ENCODE measurements around the gene EHBP1L1. TPM values are rescaled to one million over a fixed set of nuclear protein-coding genes. Genes with fewer than 3 reads are reported as not detected.
A peak's percentile ranks its signal among the peaks of the same experiment; 100 is the strongest.

EHBP1L1 gene
- total RNA-seq (2014; rRNA removed), result 44.0 and 49.1 TPM in 2 replicates
- 40.6 TPM for polyA plus RNA-seq (2012)

DNA sequence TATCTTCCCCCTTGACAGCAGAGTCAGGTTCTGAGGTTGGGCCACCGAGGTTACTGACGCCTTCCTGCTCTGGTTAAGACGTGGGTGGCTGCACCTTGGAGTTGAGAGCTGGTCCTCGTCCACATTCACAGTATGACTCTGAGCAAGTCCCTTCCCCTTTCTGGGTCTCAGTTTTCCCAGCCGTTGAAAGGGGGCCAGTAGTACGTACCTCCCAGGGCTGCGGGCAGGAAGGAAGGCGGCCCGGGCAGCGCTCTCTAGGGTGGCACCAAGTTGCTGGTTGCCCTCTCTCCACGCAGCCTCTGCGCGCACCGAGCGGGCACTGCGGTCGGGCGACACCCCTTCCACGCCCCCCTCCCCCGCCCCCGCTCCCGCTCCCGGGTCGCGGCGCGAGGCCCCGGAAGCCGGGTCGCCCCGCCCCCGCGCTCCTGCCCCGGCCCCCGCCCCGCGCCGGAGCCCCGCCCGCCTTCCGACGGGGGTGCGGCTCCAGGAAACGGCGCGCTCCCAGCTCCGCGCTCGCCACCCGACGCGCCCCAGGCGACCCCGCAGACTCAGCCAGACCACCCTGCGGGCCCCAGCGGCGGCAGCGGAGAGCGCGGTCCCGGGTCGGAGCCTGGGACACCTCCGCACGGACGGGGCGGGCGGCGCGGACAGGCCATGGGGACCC lies at the start of gene EHBP1L1:
Gene EHBP1L1 (plus strand): TSS at position 486 of the 664 bp plus-strand sequence. CDS start 250 bp downstream, outside the sequence.
- DNase-seq (ENCODE audit: low read depth), result no peak

DNA sequence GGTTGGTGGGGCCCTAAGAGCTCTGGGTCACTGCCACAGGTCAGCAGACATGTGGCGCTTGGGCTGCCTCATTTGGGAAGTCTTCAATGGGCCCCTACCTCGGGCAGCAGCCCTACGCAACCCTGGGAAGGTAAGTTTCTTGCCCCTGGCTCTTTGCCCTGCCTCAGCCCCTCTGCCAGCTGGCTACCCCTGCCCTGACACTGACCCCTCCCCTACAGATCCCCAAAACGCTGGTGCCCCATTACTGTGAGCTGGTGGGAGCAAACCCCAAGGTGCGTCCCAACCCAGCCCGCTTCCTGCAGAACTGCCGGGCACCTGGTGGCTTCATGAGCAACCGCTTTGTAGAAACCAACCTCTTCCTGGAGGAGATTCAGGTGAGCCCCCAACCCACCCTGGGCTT lies 49.1 kb upstream of the EHBP1L1 start:
- DNase-seq (ENCODE audit: low read depth), result no peak

DNA sequence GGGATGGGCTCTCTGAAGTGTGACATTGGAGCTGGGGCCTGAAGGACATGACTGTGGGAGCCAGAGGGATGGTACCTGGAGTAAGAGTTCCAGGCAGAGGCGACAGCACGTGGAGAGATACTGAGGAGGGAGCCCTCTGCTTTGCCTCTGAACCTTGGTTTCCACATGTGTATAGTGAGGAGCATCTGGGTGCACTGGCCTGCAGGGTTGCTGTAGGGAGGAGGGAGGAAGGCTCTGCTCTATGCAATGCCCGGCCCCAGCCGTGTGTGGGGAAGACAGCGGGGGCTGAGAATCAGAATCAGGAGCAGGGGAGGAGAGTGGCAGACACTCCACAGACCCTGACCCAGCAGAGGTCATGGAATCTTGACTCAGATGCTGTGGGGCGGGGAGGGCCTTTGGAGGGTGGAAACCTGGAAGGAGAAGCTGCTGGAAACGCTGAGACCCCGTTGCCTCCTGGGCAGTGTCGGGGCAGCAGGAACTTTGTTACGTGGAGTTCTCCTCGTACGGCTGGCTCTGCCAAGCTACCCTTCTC lies 47.0 kb upstream of the EHBP1L1 start:
- no peak for DNase-seq (ENCODE audit: low read depth)

DNA sequence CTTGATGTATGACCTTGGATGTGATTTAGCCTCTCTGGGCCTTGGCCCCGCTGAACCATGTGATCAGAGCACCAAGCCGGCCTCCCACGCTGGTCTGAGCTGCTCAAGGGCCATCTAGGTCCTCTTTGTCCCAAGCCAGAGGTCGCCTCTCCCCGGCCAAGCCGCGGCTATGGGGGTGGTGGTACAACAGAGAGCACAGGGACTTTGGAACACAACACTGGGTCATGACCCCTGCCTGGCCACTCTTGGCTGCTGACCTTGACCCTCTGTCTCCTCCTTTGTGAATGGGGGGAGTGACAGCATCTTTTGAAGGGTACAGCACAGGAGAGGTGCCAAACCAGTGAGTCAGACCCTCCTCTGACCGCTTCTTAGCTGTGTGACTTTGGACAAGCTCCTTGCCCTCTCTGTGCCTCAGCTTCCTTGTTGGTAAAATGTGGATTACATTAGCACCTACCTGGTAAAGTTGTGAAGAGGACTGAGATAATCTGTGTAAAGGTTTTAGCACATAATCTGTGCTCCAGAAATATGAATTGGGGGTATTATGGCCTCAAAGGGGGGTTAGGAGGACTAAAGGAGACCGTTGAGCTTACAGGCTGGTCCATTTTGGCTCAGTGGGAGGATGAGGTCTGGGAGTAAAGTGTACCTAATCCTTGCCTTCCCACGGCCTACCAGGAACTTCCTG lies 46.2 kb upstream of the EHBP1L1 start:
- DNase-seq (ENCODE audit: low read depth), result no peak

DNA sequence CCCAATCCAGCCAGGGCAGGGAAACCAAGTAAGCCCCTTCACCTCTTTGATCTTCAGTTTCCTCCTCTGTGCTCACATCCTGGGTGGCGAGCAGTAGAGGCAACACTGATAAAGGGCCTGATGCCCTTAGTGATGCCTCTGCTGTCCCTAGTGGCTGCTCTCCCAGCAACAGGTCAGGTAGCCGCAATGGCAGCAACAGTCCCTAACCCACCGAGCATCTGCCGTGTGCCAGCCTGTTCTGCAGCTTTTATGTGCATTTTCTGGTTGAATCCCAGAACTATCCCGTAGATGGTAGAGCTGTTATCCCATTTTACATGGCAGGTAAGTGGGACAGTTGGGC lies 45.7 kb upstream of the EHBP1L1 start:
- DNase-seq (ENCODE audit: low read depth), result no peak

DNA sequence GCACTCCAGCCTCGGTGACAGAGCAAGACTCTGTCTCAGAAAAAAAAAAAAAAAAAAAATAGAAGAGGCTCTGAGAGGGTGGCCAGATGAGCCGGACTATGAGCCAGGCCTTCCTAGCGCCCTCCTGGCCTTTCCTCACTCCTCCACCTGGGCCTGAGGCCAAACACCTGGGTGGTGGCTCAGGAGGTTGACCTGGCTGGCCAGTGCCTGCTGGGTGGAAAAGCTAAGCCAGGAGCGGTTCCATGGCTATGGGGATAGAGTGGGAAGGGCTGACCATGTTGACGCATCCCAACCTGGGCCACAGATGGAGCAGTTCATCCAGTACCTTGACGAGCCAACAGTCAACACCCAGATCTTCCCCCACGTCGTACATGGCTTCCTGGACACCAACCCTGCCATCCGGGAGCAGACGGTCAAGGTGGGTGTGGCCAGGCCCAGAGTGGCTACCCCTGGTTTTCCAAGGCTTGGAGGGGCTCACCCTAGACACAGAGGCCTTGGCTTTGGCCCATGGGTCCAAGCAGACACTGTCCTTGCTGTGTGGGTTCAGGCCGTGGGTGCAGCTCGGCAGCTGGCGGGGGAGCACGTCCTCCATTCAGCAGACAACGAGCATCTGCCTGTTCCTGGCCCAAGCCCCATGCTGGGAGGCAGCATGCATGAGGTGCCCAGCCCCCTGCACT lies 43.3 kb upstream of the EHBP1L1 start:
- no peak for DNase-seq (ENCODE audit: low read depth)

DNA sequence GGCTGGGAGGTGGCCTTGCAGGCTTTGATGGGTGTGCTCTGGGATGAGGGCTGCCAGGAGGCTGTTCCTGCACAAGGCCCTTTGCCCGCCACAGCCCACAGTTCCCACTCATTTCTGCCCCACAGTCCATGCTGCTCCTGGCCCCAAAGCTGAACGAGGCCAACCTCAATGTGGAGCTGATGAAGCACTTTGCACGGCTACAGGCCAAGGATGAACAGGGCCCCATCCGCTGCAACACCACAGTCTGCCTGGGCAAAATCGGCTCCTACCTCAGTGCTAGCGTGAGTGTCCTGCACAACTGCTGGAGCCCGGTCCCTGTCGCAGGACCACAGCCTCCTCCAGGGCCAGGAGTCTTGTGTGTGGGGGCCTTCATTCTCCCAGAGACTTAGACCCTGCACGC lies 40.8 kb upstream of the EHBP1L1 start:
- DNase-seq (ENCODE audit: low read depth), result no peak

DNA sequence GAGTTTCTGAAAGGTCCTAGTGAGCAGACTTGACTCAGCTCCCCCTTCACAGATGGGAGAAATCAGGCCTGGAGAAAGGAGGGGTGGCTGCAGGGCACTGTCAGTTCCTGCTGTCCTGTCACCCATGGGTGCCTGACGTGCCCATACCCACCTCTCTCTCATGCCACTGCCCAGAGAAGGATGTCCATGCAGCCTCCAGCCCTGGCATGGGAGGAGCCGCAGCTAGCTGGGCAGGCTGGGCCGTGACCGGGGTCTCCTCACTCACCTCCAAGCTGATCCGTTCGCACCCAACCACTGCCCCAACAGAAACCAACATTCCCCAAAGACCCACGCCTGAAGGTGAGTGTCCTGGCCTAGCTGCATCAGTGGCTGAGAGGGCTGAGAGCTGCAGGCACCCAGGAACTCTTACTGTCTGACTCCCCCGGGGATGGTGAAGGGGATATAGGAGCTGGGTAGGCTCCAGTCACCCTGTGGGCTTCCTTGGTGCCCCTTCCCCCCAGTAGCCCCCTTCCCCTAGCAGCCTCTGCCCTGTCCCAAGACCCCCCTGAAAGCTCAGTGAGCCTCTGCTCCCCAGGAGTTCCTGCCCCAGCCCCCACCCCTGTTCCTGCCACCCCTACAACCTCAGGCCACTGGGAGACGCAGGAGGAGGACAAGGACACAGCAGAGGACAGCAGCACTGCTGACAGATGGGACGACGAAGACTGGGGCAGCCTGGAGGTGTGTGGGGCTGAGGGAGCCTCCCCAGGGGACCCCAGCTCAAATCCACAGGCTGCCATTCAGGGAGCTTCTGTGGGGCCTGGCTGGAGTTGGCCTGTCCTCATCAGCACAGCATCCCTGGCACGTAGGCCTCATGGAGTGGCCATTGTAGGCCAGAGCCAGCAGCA lies 39.2 kb upstream of the EHBP1L1 start:
- no peak for DNase-seq (ENCODE audit: low read depth)

DNA sequence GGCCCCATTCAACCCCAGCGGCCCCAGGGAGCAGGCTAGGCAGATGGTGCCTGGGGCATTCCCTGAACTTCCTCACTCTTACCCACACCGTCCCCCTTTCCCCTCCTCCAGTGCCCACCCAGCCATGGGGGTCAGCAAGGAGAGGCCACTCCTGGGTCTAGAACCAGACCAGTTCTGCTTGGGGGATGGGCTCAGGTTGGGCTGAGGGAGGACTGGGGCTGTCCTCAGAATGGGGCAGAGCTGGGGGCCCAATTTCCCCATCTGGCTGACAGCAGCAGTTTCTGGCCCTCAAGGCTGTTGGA lies 38.6 kb upstream of the EHBP1L1 start:
- no peak for DNase-seq (ENCODE audit: low read depth)

DNA sequence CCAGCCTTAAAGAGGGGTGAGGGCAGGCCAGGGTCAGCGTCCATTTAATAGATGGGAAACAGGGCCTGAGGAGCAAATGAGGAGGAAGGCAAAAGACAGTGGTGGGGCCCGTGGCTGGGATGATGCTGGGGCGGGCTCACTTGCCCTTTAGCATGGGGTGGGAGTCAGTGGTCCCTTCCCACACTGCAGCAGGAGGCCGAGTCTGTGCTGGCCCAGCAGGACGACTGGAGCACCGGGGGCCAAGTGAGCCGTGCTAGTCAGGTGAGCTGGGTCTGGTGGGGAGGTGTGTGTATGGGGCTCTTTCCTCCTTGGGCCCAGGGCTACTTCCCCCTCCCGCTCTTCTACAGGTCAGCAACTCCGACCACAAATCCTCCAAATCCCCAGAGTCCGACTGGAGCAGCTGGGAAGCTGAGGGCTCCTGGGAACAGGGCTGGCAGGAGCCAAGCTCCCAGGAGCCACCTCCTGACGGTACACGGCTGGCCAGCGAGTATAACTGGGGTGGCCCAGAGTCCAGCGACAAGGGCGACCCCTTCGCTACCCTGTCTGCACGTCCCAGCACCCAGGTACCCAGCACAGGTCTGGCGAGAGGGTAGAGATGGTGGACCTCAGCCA lies 38.1 kb upstream of the EHBP1L1 start:
- DNase-seq (ENCODE audit: low read depth), result peak; percentile 66

DNA sequence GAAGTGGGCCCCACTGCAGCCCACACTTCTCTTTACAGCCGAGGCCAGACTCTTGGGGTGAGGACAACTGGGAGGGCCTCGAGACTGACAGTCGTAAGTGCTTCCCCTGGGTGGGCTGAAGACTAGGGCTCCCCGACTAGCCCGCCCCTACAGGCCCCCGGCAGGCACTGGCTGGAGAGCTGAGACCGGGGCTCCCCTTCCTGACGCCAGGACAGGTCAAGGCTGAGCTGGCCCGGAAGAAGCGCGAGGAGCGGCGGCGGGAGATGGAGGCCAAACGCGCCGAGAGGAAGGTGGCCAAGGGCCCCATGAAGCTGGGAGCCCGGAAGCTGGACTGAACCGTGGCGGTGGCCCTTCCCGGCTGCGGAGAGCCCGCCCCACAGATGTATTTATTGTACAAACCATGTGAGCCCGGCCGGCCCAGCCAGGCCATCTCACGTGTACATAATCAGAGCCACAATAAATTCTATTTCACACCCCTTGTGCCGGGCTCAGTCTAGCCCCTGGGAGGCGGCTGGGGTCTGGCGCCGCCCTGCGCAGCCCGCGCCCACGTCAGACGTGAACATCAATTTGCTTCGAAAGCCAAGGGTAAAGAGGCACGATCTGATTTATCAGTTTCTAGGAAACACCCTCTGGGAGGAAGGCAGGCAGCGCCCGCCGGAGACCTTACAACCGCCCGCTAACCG lies 37.5 kb upstream of the EHBP1L1 start:
- DNase-seq (ENCODE audit: low read depth), result no peak

DNA sequence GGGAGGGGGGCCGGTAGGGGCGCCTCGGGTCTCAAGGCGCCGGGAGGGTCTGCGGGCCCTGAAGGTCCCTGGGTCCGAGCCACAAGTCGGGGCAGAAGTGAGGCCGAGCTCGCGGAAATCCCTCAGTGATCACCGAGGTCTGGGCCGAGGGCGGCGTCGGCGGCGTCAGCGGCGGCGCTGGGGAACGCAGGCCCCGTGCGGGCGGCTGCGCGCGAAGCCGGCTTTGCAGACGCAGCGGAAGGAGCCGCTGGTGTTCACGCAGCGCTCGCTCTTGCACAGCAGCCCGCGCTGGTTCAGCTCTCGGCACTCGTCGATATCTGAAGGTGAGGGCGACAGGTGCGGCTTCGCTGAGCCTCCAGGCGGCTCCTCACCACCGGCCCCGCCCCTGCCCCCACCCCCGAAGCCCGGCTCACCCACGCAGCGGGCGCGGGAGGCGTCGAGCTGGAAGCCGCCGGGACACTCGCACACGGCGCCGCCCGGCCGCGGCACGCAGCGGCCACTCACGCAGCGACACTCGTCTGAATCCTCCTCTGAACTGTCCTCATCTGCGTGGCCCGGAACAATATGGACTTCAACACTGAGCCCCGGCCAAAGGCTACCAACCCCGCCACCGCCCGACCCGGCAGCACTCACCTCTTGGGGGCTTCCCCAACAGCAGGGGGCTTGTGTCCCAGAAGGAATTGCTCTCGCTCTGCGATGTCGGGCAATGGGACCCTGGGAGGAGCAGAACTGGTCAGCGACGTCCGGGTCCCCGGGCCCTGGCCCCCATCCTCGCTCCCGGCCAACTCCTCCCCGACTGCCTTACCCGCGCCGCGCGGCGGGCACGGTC lies 36.7 kb upstream of the EHBP1L1 start:
- DNase-seq (ENCODE audit: low read depth), result no peak

DNA sequence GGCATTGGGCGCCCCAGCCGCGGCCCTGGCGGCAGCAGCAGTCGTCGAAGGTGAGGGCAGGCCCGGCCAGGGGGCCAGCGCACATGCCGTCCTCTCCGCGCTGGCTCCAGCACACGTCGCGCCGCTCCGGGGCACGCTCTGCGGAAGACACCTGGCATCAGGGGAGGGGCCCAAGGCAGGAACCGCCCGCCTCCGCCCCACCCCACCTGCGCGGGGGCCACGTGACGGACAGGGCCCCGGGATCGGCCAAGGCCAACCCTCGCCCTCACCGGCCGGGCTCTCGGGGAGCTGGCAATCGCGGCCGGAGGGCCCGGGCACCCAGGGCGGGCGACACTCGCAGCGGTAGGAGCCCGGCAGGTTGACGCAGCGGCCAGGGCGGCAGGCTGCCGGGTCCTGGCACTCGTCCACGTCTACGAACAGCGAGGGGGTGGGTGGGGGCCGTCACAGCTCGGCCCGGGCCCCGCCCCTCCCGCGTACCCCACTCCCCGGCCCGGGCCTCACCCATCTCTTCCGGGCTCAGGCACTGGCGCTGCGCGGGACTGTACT lies 36.0 kb upstream of the EHBP1L1 start:
- no peak for DNase-seq (ENCODE audit: low read depth)

DNA sequence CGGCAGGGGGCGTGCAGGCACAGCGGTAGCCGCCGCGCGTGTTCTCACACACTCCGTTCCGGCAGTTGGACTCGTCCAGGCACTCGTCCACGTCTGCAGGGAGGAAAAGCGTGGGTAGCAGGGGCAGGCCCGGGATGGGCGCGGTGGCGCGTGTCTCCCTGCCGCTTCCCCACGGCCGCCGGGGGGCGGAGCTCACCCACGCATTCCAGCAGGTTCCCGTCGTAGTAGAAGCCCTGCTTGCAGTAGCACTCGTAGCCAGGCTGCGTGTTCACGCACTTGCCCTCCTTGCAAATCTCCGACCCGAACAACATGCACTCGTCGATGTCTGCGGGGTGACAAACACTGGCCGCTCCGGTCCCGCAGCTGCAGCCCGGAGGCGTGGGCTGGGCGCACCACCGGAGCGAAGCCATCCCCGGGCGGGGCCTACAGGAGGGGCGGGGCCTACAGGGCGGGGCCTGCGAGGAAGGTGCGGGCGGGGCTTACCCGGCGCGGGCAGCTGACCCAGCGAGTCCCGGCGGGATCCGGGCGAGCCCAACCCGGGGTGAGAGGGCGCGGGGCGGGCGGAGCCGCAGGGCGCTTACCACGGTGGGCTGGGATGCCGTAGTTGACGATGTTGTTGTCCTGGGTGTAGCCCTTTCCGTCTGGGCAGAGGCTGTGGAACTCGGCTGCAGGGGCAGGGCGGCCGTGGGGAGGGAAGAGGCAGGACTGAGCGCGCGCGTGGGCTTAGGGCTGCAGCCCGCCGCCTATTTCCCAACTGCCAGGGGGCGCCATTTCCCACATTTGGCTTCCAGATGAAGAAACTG lies 35.4 kb upstream of the EHBP1L1 start:
- DNase-seq (ENCODE audit: low read depth), result peak; percentile 81

DNA sequence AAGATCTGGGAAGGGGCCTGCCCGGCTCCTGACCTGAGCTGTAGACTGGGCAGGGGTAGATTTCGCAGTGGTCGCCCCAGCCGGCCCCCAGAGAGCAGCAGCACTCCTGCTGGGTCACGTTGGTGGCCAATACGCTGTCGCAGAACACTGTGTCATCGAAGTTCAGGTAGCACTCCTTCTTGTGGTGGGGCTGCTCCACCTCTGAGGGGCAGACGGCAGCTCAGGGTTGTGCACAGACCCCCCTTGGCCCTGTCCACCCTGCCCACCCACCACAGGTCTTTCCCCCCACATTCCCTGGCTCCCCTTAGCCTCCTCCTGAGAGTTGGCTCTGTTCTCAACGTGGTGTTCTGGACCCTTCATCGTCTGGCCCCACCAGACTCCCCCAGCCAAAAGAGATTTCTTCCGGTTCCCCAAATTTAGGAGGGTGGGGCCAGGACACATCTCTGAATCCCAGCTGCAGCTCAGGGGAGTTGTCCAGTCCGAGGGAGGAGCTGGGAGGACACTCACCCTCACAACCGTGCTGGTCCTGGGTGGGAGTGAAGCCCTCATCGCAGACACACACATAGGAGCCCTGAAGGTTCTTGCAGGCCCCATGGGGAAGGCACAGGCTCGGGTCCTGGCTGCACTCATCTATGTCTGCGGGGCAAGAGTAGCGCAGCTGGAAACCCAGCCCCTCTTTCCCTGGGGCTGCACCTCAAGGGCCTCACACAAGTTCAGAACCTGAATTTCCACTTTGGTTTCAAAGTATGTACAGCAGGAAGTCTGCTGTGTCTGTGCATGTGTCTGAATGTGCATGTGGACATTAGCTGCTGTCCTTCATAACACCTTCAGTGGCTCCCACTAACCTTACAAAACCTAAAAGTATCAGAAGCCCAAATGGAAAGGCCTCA lies 34.5 kb upstream of the EHBP1L1 start:
- no peak for DNase-seq (ENCODE audit: low read depth)

DNA sequence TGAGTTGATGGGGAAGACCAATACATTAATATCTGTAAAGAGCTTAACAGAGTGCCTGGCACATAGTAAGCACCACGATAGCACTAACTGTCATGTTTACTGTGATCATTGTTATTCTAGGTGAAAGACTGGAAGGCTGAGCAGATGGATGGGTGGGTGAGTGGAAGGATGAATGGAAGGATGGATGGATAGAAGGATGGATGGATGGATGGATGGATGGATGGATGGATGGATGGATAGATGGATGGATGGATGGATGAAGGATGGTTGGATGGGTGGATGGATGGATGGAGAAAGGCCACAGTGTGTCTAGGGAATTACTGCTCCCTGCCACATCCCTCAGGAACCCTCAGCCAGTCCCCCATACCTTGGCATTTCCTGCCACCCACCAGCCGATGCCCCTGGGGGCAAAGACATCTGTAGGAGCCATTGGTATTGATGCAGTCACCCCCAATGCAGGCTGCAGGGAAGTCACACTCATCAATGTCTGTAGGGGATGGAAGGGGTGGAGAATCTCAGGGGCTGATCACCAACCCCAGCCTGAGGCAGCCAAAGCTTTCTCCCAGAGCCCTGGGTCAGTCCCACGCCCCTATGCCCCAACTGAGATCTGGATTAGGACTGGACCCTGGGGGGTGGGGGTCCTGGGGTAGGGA lies 33.0 kb upstream of the EHBP1L1 start:
- no peak for DNase-seq (ENCODE audit: low read depth)

DNA sequence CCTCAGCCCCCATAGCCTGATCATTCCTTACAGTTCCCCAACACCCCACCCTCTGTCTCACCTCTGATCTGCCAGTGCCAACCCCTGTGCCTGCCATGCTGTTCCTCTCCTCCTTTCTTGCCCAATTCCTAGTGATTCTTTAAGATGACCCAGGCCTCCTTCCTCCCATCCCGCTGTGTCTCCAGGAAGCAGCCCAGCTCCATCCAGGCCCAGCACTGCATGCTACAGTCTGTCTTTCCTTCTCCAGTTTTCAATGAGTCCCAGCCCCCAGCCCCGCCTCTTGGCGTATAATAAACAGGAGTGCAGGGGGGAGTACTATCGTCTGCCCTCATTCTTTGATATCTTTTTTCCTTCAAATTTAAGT lies 30.0 kb upstream of the EHBP1L1 start:
- no peak for DNase-seq (ENCODE audit: low read depth)

All from LHCN-M2 (cell line).